ENCODE data around the gene HOXA1.

Gene HOXA1

DNA sequence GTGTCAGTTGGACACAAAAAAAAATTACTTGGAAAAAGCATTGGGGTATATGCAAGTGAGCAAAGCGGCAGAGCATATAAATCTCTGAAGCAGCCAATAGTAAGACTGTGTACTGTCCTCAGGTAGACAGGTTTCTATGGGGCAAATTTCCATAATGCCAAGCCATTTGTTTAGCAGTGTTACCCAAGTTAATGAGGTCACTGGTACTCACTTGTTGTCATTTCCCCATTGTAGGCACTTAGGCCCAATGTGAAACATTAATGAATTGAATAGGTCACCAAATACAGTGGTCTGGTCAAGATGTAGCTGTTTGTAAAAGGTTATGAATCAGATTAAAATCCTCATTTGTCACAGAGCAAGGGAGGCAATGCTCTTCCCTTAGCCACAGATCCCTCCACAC, 27.5 kb downstream of the HOXA1 start:
- no peak for TF ChIP-seq ZNF2 (tag by site-specific recombination; IDR thresholded peaks at IDR 0.05)
- TF ChIP-seq, protein P1, sequence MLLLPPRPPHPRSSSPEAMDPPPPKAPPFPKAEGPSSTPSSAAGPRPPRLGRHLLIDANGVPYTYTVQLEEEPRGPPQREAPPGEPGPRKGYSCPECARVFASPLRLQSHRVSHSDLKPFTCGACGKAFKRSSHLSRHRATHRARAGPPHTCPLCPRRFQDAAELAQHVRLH (tag by site-specific recombination; IDR thresholded peaks at IDR 0.05), result no peak
- TF ChIP-seq ZNF610 (tag by site-specific recombination; IDR thresholded peaks at IDR 0.05; ENCODE audit: borderline replicate concordance), result no peak
- no peak for TF ChIP-seq KLF9 (tag by site-specific recombination; IDR thresholded peaks at IDR 0.05; ENCODE audit: low read depth)
- TF ChIP-seq, protein P2, sequence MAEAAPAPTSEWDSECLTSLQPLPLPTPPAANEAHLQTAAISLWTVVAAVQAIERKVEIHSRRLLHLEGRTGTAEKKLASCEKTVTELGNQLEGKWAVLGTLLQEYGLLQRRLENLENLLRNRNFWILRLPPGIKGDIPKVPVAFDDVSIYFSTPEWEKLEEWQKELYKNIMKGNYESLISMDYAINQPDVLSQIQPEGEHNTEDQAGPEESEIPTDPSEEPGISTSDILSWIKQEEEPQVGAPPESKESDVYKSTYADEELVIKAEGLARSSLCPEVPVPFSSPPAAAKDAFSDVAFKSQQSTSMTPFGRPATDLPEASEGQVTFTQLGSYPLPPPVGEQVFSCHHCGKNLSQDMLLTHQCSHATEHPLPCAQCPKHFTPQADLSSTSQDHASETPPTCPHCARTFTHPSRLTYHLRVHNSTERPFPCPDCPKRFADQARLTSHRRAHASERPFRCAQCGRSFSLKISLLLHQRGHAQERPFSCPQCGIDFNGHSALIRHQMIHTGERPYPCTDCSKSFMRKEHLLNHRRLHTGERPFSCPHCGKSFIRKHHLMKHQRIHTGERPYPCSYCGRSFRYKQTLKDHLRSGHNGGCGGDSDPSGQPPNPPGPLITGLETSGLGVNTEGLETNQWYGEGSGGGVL (tag by site-specific recombination; IDR thresholded peaks at IDR 0.05), result no peak
- no peak for TF ChIP-seq KLF16 (tag by site-specific recombination; IDR thresholded peaks at IDR 0.05)
- no peak overlapping the region for H3K27ac ChIP-seq (ENCODE audit: extremely low read depth, low read depth, low read length)
- CTCF ChIA-PET, result interaction anchor here (0.7 kb wide), 2 partner anchors 19 to 97 kb away, joined by 3 read pairs; no protein-coding TSS in a partner anchor
- H3K9me3 ChIP-seq (ENCODE audit: control insufficient read depth, insufficient read depth, low read depth, low read length), result no peaks in the 10 kb centered on the region
- no peaks in the 10 kb centered on the region for H3K36me3 ChIP-seq (ENCODE audit: control insufficient read depth in 2 of 2, insufficient read depth in 1 of 2, low read length in 2 of 2)
- H3K4me3 ChIP-seq (ENCODE audit: low read depth, low read length), result no peak overlapping the region
- POLR2A ChIA-PET, result no interaction called here
- H3K4me1 ChIP-seq (ENCODE audit: control insufficient read depth, insufficient read depth, low read length), result peaks cover 13% of the 10 kb centered on the region

DNA sequence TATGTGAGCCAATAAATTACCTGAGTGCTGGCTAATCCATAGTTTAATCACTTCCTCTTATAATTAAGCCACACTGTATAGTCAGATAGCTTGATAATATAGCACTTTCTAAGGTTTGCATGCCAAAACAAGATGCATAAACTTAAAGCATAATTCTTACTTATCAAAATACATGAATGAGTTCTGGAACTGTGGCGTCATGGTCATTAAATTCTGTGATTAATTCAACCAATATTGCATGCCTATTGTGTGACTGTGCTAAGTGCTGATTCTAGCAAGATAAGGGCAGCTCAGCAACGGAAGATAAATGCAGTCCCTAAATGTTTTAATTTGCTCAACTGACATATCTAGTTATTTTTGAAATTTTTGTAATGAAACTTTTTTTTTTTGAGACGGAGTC, 29.7 kb downstream of the HOXA1 start:
- Histone ChIP-seq H3K4me3 (ENCODE audit: low read depth, low read length) (no peak overlapping the region), H3K36me3 (ENCODE audit: control insufficient read depth in 2 of 2, insufficient read depth in 1 of 2, low read length in 2 of 2) (no peaks in the 10 kb centered on the region), H3K4me1 (ENCODE audit: control insufficient read depth, insufficient read depth, low read length) (0 out of 2 replicates have a peak, but pooled peaks cover 2% of the 10 kb centered on the region), H3K9me3 (ENCODE audit: control insufficient read depth, insufficient read depth, low read depth, low read length) (no peaks in the 10 kb centered on the region), H3K27ac (ENCODE audit: extremely low read depth, low read depth, low read length) (no peak overlapping the region)
- POLR2A ChIA-PET, result interaction anchor here (0.6 to 1.6 kb wide), 2 partner anchors 16 to 49 kb away, joined by 3 to 4 read pairs; no protein-coding TSS in a partner anchor
- CTCF ChIA-PET, result no interaction called here
- TF ChIP-seq ZNF560 (tag by site-specific recombination; IDR thresholded peaks at IDR 0.05; ENCODE audit: borderline replicate concordance) (no peak), ZNF16 (tag by site-specific recombination; IDR thresholded peaks at IDR 0.05; ENCODE audit: low read depth) (no peak), ZNF157 (tag by site-specific recombination; IDR thresholded peaks at IDR 0.05) (no peak), ZNF555 (tag by site-specific recombination; conservative IDR thresholded peaks at IDR 0.05) (no peak), SP3 (tag by site-specific recombination; IDR thresholded peaks at IDR 0.05) (0 out of 2 replicates have a peak, but pooled peaks have one; percentile 10), MEIS1 (CRISPR knock-in tag; IDR thresholded peaks at IDR 0.05; ENCODE audit: borderline replicate concordance) (no peak), ZNF549 (tag by site-specific recombination; IDR thresholded peaks at IDR 0.05) (0 out of 2 replicates have a peak, but pooled peaks have one; percentile 36), ZNF169 (tag by site-specific recombination; IDR thresholded peaks at IDR 0.05) (no peak), REPIN1 (tag by site-specific recombination; IDR thresholded peaks at IDR 0.05; ENCODE audit: low read depth) (no peak), ZNF626 (tag by site-specific recombination; IDR thresholded peaks at IDR 0.05) (no peak), ZNF623 (tag by site-specific recombination; IDR thresholded peaks at IDR 0.05) (no peak), ZNF202 (tag by site-specific recombination; IDR thresholded peaks at IDR 0.05; ENCODE audit: borderline replicate concordance) (no peak), ZNF670 (tag by site-specific recombination; IDR thresholded peaks at IDR 0.05; ENCODE audit: low read depth) (no peak), ZSCAN16 (tag by site-specific recombination; IDR thresholded peaks at IDR 0.05) (no peak)
- TF ChIP-seq, protein P3, sequence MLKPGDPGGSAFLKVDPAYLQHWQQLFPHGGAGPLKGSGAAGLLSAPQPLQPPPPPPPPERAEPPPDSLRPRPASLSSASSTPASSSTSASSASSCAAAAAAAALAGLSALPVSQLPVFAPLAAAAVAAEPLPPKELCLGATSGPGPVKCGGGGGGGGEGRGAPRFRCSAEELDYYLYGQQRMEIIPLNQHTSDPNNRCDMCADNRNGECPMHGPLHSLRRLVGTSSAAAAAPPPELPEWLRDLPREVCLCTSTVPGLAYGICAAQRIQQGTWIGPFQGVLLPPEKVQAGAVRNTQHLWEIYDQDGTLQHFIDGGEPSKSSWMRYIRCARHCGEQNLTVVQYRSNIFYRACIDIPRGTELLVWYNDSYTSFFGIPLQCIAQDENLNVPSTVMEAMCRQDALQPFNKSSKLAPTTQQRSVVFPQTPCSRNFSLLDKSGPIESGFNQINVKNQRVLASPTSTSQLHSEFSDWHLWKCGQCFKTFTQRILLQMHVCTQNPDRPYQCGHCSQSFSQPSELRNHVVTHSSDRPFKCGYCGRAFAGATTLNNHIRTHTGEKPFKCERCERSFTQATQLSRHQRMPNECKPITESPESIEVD (tag by site-specific recombination; IDR thresholded peaks at IDR 0.05), result peak; percentile 29; the same call in 1 of the 2 replicates
- TF ChIP-seq, protein P4, sequence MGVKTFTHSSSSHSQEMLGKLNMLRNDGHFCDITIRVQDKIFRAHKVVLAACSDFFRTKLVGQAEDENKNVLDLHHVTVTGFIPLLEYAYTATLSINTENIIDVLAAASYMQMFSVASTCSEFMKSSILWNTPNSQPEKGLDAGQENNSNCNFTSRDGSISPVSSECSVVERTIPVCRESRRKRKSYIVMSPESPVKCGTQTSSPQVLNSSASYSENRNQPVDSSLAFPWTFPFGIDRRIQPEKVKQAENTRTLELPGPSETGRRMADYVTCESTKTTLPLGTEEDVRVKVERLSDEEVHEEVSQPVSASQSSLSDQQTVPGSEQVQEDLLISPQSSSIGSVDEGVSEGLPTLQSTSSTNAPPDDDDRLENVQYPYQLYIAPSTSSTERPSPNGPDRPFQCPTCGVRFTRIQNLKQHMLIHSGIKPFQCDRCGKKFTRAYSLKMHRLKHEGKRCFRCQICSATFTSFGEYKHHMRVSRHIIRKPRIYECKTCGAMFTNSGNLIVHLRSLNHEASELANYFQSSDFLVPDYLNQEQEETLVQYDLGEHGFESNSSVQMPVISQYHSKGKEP (tag by site-specific recombination; IDR thresholded peaks at IDR 0.05), result 0 out of 2 replicates have a peak, but pooled peaks have one; percentile 6
- TF ChIP-seq, protein P5, sequence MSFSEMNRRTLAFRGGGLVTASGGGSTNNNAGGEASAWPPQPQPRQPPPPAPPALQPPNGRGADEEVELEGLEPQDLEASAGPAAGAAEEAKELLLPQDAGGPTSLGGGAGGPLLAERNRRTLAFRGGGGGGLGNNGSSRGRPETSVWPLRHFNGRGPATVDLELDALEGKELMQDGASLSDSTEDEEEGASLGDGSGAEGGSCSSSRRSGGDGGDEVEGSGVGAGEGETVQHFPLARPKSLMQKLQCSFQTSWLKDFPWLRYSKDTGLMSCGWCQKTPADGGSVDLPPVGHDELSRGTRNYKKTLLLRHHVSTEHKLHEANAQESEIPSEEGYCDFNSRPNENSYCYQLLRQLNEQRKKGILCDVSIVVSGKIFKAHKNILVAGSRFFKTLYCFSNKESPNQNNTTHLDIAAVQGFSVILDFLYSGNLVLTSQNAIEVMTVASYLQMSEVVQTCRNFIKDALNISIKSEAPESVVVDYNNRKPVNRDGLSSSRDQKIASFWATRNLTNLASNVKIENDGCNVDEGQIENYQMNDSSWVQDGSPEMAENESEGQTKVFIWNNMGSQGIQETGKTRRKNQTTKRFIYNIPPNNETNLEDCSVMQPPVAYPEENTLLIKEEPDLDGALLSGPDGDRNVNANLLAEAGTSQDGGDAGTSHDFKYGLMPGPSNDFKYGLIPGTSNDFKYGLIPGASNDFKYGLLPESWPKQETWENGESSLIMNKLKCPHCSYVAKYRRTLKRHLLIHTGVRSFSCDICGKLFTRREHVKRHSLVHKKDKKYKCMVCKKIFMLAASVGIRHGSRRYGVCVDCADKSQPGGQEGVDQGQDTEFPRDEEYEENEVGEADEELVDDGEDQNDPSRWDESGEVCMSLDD (tag by site-specific recombination; IDR thresholded peaks at IDR 0.05), result no peak
- TF ChIP-seq, protein P6, sequence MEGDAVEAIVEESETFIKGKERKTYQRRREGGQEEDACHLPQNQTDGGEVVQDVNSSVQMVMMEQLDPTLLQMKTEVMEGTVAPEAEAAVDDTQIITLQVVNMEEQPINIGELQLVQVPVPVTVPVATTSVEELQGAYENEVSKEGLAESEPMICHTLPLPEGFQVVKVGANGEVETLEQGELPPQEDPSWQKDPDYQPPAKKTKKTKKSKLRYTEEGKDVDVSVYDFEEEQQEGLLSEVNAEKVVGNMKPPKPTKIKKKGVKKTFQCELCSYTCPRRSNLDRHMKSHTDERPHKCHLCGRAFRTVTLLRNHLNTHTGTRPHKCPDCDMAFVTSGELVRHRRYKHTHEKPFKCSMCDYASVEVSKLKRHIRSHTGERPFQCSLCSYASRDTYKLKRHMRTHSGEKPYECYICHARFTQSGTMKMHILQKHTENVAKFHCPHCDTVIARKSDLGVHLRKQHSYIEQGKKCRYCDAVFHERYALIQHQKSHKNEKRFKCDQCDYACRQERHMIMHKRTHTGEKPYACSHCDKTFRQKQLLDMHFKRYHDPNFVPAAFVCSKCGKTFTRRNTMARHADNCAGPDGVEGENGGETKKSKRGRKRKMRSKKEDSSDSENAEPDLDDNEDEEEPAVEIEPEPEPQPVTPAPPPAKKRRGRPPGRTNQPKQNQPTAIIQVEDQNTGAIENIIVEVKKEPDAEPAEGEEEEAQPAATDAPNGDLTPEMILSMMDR (tag by site-specific recombination; IDR thresholded peaks at IDR 0.05), result no peak

All from HEK293 (cell line).